Transverse colon (tissue), 4 donors: Measurements from ENCODE around the gene DPH7.

ENCODE experiments used
- EP300 ChIP-seq: sonication (generic); formaldehyde crosslinking; IDR thresholded peaks from one replicate; pipeline ENCODE4 v1.6.1; 2017; ENCODE audit warnings: antibody characterized with exemption, low read depth
- POLR2AphosphoS5 ChIP-seq, 3 donors: sonication (generic); formaldehyde crosslinking; IDR thresholded peaks; one replicate each; pipeline ENCODE4 v1.6.1; 2016; ENCODE audit warnings: antibody characterized with exemption in 3 of 3
- TF ChIP-seq, protein P1 (sequence below), 5 experiments: fragments of 200-600 bp in 3 of 5; fragments of 450-650 bp in 2 of 5; sonication (generic) in 3 of 5; IDR thresholded peaks; 1 replicate in 2 of 5; 2 replicates in 3 of 5; pipeline ENCODE4 v1.5.1; 2016 to 2017; ENCODE audit warnings: antibody characterized with exemption in 5 of 5, inconsistent platforms in 3 of 5, mild to moderate bottlenecking in 2 of 5, moderate library complexity in 1 of 5

DNA sequence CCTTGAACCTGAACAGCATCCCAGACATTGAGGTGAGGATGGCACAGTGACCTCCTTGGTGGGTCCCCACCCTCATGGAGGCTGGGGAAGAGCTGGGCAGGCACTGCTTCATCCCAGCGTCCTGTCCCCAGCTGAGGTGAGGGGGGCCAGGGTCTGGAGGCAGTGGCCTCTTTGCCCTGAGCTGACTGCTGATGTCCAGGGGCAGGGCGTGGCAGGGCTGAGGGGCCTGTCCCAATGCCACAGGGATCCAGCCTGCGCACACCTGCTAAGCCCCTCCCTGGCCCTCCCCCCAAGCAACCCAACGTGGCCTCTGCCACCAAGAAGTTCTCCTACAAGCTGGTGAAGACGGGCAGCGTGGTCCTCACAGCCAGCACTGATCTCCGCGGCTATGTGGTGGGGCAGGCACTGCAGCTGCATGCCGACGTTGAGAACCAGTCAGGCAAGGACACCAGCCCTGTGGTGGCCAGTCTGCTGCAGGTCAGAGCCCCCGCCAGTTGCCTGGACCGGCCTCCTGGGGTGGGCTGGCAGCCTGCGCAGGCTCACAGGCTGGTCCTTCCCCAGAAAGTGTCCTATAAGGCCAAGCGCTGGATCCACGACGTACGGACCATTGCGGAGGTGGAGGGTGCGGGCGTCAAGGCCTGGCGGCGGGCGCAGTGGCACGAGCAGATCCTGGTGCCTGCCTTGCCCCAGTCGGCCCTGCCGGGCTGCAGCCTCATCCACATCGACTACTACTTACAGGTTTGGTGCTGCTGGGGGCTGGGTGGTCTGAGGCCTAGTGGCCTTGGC lies 35.2 kb upstream of the DPH7 start:
- TF ChIP-seq, protein P1, sequence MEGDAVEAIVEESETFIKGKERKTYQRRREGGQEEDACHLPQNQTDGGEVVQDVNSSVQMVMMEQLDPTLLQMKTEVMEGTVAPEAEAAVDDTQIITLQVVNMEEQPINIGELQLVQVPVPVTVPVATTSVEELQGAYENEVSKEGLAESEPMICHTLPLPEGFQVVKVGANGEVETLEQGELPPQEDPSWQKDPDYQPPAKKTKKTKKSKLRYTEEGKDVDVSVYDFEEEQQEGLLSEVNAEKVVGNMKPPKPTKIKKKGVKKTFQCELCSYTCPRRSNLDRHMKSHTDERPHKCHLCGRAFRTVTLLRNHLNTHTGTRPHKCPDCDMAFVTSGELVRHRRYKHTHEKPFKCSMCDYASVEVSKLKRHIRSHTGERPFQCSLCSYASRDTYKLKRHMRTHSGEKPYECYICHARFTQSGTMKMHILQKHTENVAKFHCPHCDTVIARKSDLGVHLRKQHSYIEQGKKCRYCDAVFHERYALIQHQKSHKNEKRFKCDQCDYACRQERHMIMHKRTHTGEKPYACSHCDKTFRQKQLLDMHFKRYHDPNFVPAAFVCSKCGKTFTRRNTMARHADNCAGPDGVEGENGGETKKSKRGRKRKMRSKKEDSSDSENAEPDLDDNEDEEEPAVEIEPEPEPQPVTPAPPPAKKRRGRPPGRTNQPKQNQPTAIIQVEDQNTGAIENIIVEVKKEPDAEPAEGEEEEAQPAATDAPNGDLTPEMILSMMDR (IDR thresholded peaks at IDR 0.05): no peak
- TF ChIP-seq POLR2AphosphoS5 (IDR thresholded peaks at IDR 0.05): no peak
- TF ChIP-seq EP300: no peak
